ENCODE measurements around the gene MAP3K12. TPM values are rescaled to one million over a fixed set of nuclear protein-coding genes. Genes with fewer than 3 reads are reported as not detected.

The MAP3K12 gene
- total RNA-seq, 1 donor from 2014 or later = 11.1 TPM

- Histone ChIP-seq H3K79me2 (ENCODE audit: insufficient read depth, low read length) (no peaks in the 10 kb centered on the region), H3K4me2 (ENCODE audit: low read length) (no peak overlapping the region), H3K9ac (ENCODE audit: low read length) (no peak overlapping the region), H4K20me1 (ENCODE audit: insufficient read depth, low read length) (no peaks in the 10 kb centered on the region), H2AFZ (ENCODE audit: low read depth, low read length) (no peak overlapping the region), H3K27ac (ENCODE audit: low read depth, low read length) (no peak overlapping the region), H3K4me1 (ENCODE audit: insufficient read depth, low read length) (no peaks in the 10 kb centered on the region), H3K36me3 (ENCODE audit: insufficient read depth, low read length) (peaks cover 50% of the 10 kb centered on the region), H3K27me3 (ENCODE audit: insufficient read depth, low read length) (no peaks in the 10 kb centered on the region), H3K4me3 (ENCODE audit: insufficient read depth, low read depth, low read length) (no peak overlapping the region), H3K9me3 (ENCODE audit: insufficient read depth, low read depth, low read length) (no peaks in the 10 kb centered on the region)
- Mint-ChIP-seq H3K36me3 (ENCODE audit: low read depth, unreplicated experiment) (peaks cover 13% of the 10 kb centered on the region), H3K4me1 (ENCODE audit: low read depth, unreplicated experiment) (peaks cover 2% of the 10 kb centered on the region), H3K4me3 (ENCODE audit: unreplicated experiment) (no peak overlapping the region), H3K9me3 (ENCODE audit: unreplicated experiment) (no peaks in the 10 kb centered on the region), H3K27me3 (ENCODE audit: low read depth, unreplicated experiment) (no peaks in the 10 kb centered on the region), H3K27ac (ENCODE audit: unreplicated experiment) (no peak overlapping the region)
- FAIRE-seq = no peak
- no peak for TF ChIP-seq EZH2 (IDR thresholded peaks at IDR 0.05; ENCODE audit: insufficient read depth, low read length)
- TF ChIP-seq CTCF (IDR thresholded peaks at IDR 0.05; ENCODE audit: insufficient read depth, low read depth, low read length) = no peak
- no peak for DNase-seq (ENCODE audit: low read depth)
Measured at GRCh38 chr12:53513712-53514410, 14.6 kb upstream of the MAP3K12 start.

- no peaks in the 10 kb centered on the region for H3K27me3 Mint-ChIP-seq (ENCODE audit: low read depth, unreplicated experiment)
- H3K4me2 ChIP-seq (ENCODE audit: low read length) = no peak overlapping the region
- no peaks in the 10 kb centered on the region for H3K27me3 ChIP-seq (ENCODE audit: insufficient read depth, low read length)
- H3K79me2 ChIP-seq (ENCODE audit: insufficient read depth, low read length) = peaks cover 3% of the 10 kb centered on the region
- H3K4me3 Mint-ChIP-seq (ENCODE audit: unreplicated experiment) = no peak overlapping the region
- H4K20me1 ChIP-seq (ENCODE audit: insufficient read depth, low read length) = no peaks in the 10 kb centered on the region
- no peak overlapping the region for H2AFZ ChIP-seq (ENCODE audit: low read depth, low read length)
- no peak for DNase-seq (ENCODE audit: low read depth)
- FAIRE-seq = no peak
- TF ChIP-seq EZH2 (IDR thresholded peaks at IDR 0.05; ENCODE audit: insufficient read depth, low read length) = no peak
- no peak for TF ChIP-seq CTCF (IDR thresholded peaks at IDR 0.05; ENCODE audit: insufficient read depth, low read depth, low read length)
- peaks cover 8% of the 10 kb centered on the region for H3K4me1 Mint-ChIP-seq (ENCODE audit: low read depth, unreplicated experiment)
- H3K9me3 Mint-ChIP-seq (ENCODE audit: unreplicated experiment) = no peaks in the 10 kb centered on the region
- no peaks in the 10 kb centered on the region for H3K9me3 ChIP-seq (ENCODE audit: insufficient read depth, low read depth, low read length)
- H3K36me3 ChIP-seq (ENCODE audit: insufficient read depth, low read length) = peaks cover 31% of the 10 kb centered on the region
- peaks cover 14% of the 10 kb centered on the region for H3K4me1 ChIP-seq (ENCODE audit: insufficient read depth, low read length)
- no peak overlapping the region for H3K9ac ChIP-seq (ENCODE audit: low read length)
- H3K27ac Mint-ChIP-seq (ENCODE audit: unreplicated experiment) = no peak overlapping the region
- no peak overlapping the region for H3K4me3 ChIP-seq (ENCODE audit: insufficient read depth, low read depth, low read length)
- peaks cover 10% of the 10 kb centered on the region for H3K36me3 Mint-ChIP-seq (ENCODE audit: low read depth, unreplicated experiment)
- no peak overlapping the region for H3K27ac ChIP-seq (ENCODE audit: low read depth, low read length)
Measured at GRCh38 chr12:53510181-53510812, 11.0 kb upstream of the MAP3K12 start.
